H1 (cell line): Measurements from ENCODE around the gene SELENOV. TPM values are rescaled to one million over a fixed set of nuclear protein-coding genes. Genes with fewer than 3 reads are reported as not detected.

ENCODE experiments used
- ASH2L ChIP-seq: fragments of 200-600, 300-600 bp; sonication (generic); IDR thresholded peaks from one replicate; pipeline ENCODE4 v1.7.1; 2017; ENCODE audit warnings: low read length
- E2F6 ChIP-seq: IDR thresholded peaks from 2 replicates; pipeline ENCODE4 v1.6.1; 2012; ENCODE audit warnings: inconsistent platforms
- MAX ChIP-seq: IDR thresholded peaks from 2 replicates; pipeline ENCODE4 v1.6.1; 2012; ENCODE audit warnings: inconsistent platforms
- POLR2A ChIP-seq, 2 experiments: IDR thresholded peaks; 1 replicate in 1 of 2; 2 replicates in 1 of 2; pipeline ENCODE4 v1.6.1; 2011; ENCODE audit warnings: low read depth in 2 of 2, low read length in 2 of 2, mild to moderate bottlenecking in 2 of 2; ENCODE audit errors: control extremely low read depth in 1 of 2
- SAP30 ChIP-seq: fragments of 300-600 bp; sonication (generic); IDR thresholded peaks from 2 replicates; pipeline ENCODE4 v1.7.1; 2012; ENCODE audit warnings: low read length, moderate library complexity, mild to moderate bottlenecking, inconsistent platforms; ENCODE audit not compliant: insufficient read depth, insufficient replicate concordance
- polyA plus RNA-seq, 7 experiments: library from polyadenylated mRNA; depleted of rRNA in 3 of 7; stranded (reverse) in 5 of 7; unstranded in 2 of 7; fragments of >200 nt in 5 of 7; fragments of 200-250 nt in 2 of 7; gene quantifications; 1 replicate in 5 of 7; 2 replicates in 1 of 7; 4 replicates in 1 of 7; pipeline versions ENCODE4 v1.2.1 to v1.2.3, GENCODE V29; 2011 to 2013; ENCODE audit warnings: missing spikeins in 2 of 7, mixed read lengths in 2 of 7
- total RNA-seq: library from RNA; stranded (reverse); fragmentation: NEBNext Ultra II Directional; extraction: Animal tissue kit (Norgen Biotek cat#: 25700); gene quantifications from 2 replicates; pipeline ENCODE4 v1.2.1, GENCODE V29; 2021

Gene SELENOV
- total and polyA plus RNA-seq, 2 of the 8 experiments (the other 6 are each of a cell fraction or from before 2014, with no cell fraction given), result 8.4 to 10.7 TPM

- TF ChIP-seq E2F6, result no peak
- no peak for TF ChIP-seq SAP30
- no peak for TF ChIP-seq POLR2A (IDR thresholded peaks at IDR 0.05; ENCODE audit: control extremely low read depth in 1 of 2, low read depth in 2 of 2, low read length in 2 of 2)
- TF ChIP-seq ASH2L, result no peak
- no peak for TF ChIP-seq MAX
Observed at GRCh38 chr19:39558624-39559117, 43.7 kb downstream of the SELENOV start (continued).
